OCI-LY3 (cell line): Measurements from ENCODE around the gene CENPK.

Source experiments
- EZH2phosphoT487 ChIP-seq: fragments of 200-600 bp; shearing (Covaris generic); IDR thresholded peaks from 2 replicates; pipeline ENCODE4 v1.6.1; 2018; ENCODE audit warnings: antibody characterized with exemption, mixed run types, low read depth
- TF ChIP-seq, protein P1 (sequence below): fragments of 200-600, 300-600 bp; sonication (generic); IDR thresholded peaks from 2 replicates; pipeline ENCODE4 v1.5.1; 2014; ENCODE audit warnings: antibody characterized with exemption, low read length, low read depth

- TF ChIP-seq, protein P1, sequence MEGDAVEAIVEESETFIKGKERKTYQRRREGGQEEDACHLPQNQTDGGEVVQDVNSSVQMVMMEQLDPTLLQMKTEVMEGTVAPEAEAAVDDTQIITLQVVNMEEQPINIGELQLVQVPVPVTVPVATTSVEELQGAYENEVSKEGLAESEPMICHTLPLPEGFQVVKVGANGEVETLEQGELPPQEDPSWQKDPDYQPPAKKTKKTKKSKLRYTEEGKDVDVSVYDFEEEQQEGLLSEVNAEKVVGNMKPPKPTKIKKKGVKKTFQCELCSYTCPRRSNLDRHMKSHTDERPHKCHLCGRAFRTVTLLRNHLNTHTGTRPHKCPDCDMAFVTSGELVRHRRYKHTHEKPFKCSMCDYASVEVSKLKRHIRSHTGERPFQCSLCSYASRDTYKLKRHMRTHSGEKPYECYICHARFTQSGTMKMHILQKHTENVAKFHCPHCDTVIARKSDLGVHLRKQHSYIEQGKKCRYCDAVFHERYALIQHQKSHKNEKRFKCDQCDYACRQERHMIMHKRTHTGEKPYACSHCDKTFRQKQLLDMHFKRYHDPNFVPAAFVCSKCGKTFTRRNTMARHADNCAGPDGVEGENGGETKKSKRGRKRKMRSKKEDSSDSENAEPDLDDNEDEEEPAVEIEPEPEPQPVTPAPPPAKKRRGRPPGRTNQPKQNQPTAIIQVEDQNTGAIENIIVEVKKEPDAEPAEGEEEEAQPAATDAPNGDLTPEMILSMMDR = no peak
- TF ChIP-seq EZH2phosphoT487 = no peak
Observed at GRCh38 chr5:65612298-65612907, 49.4 kb upstream of the CENPK start.
